SU-DHL-6 (cell line): ENCODE results near the gene KLK13.

Source experiments
- H2AFZ ChIP-seq: fragments of 200-600 bp; sonication (generic); 2 replicates; pipeline ENCODE4 v1.6.1; 2014; ENCODE audit warnings: low read depth, mild to moderate bottlenecking, moderate library complexity, mixed read lengths, antibody characterized with exemption, low read length; ENCODE audit not compliant: severe bottlenecking
- H3F3A ChIP-seq: fragments of 200-600 bp; shearing (Covaris generic); 2 replicates; pipeline ENCODE4 v1.6.0; 2016; ENCODE audit warnings: antibody characterized with exemption, mild to moderate bottlenecking; ENCODE audit not compliant: insufficient read depth
- H3K27ac ChIP-seq: fragments of 200-600 bp; sonication (generic); 2 replicates; pipeline ENCODE4 v1.5.1; 2016; ENCODE audit warnings: low read depth, mild to moderate bottlenecking, low read length, moderate library complexity, mixed read lengths
- H3K27me3 ChIP-seq: fragments of 200-600 bp; sonication (generic), shearing (Covaris generic); 2 replicates; pipeline ENCODE4 v1.6.0; 2014; ENCODE audit warnings: mild to moderate bottlenecking, low read length
- H3K36me3 ChIP-seq: fragments of 200-600 bp; sonication (generic); 2 replicates; pipeline ENCODE4 v1.6.1; 2014; ENCODE audit warnings: mild to moderate bottlenecking, low read length, mixed read lengths
- H3K4me2 ChIP-seq: fragments of 300-600, 200-600 bp; shearing (Covaris generic), sonication (generic); 2 replicates; pipeline ENCODE4 v1.6.0; 2014; ENCODE audit warnings: low read length, low read depth, mild to moderate bottlenecking; ENCODE audit not compliant: poor library complexity, severe bottlenecking
- H3K4me3 ChIP-seq: fragments of 200-600 bp; sonication (generic); 2 replicates; pipeline ENCODE4 v1.5.1; 2014; ENCODE audit warnings: antibody characterized with exemption, low read length, mild to moderate bottlenecking, mixed read lengths; ENCODE audit not compliant: insufficient read depth, poor library complexity, severe bottlenecking
- H3K79me2 ChIP-seq: fragments of 200-600 bp; sonication (generic); 2 replicates; pipeline ENCODE4 v1.6.1; 2014; ENCODE audit warnings: mild to moderate bottlenecking, low read length, moderate library complexity; ENCODE audit not compliant: insufficient read depth
- H3K9ac ChIP-seq: fragments of 200-600 bp; sonication (generic); 2 replicates; pipeline ENCODE4 v1.7.0; 2014; ENCODE audit warnings: mild to moderate bottlenecking, low read length
- H3K9me2 ChIP-seq: fragments of 200-600 bp; sonication (generic); replicated peaks from 2 replicates; pipeline ENCODE4 v1.6.1; 2014; ENCODE audit warnings: low read length; ENCODE audit not compliant: insufficient read depth
- H3K9me3 ChIP-seq: fragments of 200-600 bp; sonication (generic); 2 replicates; pipeline ENCODE4 v1.6.1; 2014; ENCODE audit warnings: low read length, mixed read lengths; ENCODE audit not compliant: insufficient read depth
- H4K20me1 ChIP-seq: fragments of 200-600 bp; sonication (generic); 2 replicates; pipeline ENCODE4 v1.6.1; 2014; ENCODE audit warnings: low read depth, mild to moderate bottlenecking, antibody characterized with exemption, low read length, moderate library complexity, mixed read lengths
- EZH2phosphoT487 ChIP-seq: fragments of 200-600 bp; sonication (generic), shearing (Covaris generic); conservative IDR thresholded peaks from 2 replicates; pipeline ENCODE4 v1.6.1; 2018; ENCODE audit warnings: mild to moderate bottlenecking, antibody characterized with exemption, low read length, moderate library complexity, mixed read lengths
- TF ChIP-seq, protein P1 (sequence below): fragments of 200-600 bp; sonication (generic); IDR thresholded peaks from one replicate; pipeline ENCODE4 v1.5.1; 2017; ENCODE audit warnings: antibody characterized with exemption, mild to moderate bottlenecking, low read length, moderate library complexity; ENCODE audit not compliant: insufficient read depth, poor library complexity, severe bottlenecking

KLK13 gene

DNA sequence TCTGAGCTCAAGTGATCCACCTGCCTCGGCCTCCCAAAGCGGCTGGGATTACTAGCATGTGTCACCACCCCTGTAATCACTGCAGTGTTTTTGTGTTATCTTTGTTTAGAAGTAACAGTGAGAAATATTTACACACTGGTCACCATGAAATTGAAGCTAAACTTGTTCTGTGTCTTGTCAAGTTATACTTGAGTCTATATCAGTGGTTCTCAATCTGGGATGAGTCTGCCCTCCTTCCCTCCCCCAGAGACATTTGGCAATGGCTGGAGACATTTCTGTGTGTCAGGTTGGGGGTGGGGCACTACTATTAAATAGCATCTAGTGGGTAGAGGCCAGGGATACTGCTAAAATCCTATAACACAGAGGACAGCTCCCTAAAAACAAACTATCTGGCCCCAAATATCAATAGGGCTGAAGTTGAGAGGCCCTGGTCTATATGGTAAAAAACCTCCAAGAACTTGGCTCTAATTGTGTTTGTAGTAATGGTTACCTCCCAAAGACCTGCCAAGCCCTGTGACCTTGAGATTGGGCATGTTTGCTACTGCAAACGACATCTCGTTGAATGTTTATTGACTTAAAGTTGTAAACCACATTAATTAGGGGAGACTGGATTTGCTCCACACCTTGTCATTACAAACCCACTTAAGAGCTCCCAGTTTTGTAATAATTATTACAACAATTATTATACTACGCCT is 36.4 kb upstream of the KLK13 start:
- TF ChIP-seq, protein P1, sequence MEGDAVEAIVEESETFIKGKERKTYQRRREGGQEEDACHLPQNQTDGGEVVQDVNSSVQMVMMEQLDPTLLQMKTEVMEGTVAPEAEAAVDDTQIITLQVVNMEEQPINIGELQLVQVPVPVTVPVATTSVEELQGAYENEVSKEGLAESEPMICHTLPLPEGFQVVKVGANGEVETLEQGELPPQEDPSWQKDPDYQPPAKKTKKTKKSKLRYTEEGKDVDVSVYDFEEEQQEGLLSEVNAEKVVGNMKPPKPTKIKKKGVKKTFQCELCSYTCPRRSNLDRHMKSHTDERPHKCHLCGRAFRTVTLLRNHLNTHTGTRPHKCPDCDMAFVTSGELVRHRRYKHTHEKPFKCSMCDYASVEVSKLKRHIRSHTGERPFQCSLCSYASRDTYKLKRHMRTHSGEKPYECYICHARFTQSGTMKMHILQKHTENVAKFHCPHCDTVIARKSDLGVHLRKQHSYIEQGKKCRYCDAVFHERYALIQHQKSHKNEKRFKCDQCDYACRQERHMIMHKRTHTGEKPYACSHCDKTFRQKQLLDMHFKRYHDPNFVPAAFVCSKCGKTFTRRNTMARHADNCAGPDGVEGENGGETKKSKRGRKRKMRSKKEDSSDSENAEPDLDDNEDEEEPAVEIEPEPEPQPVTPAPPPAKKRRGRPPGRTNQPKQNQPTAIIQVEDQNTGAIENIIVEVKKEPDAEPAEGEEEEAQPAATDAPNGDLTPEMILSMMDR = no peak
- TF ChIP-seq EZH2phosphoT487 = no peak
- H3F3A ChIP-seq = no peaks in the 10 kb centered on the region
- no peaks in the 10 kb centered on the region for H4K20me1 ChIP-seq
- no peaks in the 10 kb centered on the region for H3K36me3 ChIP-seq
- H3K9me3 ChIP-seq = no peaks in the 10 kb centered on the region
- no peak overlapping the region for H3K27ac ChIP-seq
- H3K9ac ChIP-seq = no peak overlapping the region
- H3K4me2 ChIP-seq = no peak overlapping the region
- no peaks in the 10 kb centered on the region for H3K9me2 ChIP-seq
- H3K4me3 ChIP-seq = no peak overlapping the region
- H3K79me2 ChIP-seq = peaks cover 10% of the 10 kb centered on the region; the same call in 1 of the 2 replicates
- H2AFZ ChIP-seq = no peak overlapping the region
- H3K27me3 ChIP-seq = no peaks in the 10 kb centered on the region

DNA sequence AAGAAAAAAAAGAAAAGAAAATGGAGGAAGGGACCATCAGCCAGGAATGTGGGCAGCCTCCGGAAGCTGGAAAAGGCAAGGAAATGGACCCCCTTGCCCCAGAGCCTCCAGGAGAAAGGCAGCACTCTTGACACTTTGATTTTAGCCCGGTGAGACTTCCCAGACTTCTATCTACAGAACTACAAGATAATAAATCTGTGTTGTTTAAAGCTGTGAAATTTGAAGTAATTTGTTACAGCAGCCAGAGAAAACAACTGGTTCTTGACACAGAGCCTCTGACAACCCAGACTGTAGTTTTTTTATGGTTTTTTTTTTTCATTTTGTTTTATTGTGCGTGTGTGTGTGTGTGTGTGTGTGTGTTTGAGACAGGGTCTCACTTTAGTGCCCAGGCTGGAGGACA is 35.7 kb upstream of the KLK13 start:
- Histone ChIP-seq H3F3A (no peaks in the 10 kb centered on the region), H3K4me2 (no peak overlapping the region), H2AFZ (no peak overlapping the region), H3K27ac (no peak overlapping the region), H3K9ac (no peak overlapping the region), H3K9me2 (no peaks in the 10 kb centered on the region), H3K27me3 (no peaks in the 10 kb centered on the region), H3K4me3 (no peak overlapping the region), H3K79me2 (0 out of 2 replicates have a peak, but pooled peaks cover 4% of the 10 kb centered on the region), H3K36me3 (no peaks in the 10 kb centered on the region), H3K9me3 (no peaks in the 10 kb centered on the region), H4K20me1 (no peaks in the 10 kb centered on the region)
- TF ChIP-seq, protein P1 = no peak
- TF ChIP-seq EZH2phosphoT487 = no peak

DNA sequence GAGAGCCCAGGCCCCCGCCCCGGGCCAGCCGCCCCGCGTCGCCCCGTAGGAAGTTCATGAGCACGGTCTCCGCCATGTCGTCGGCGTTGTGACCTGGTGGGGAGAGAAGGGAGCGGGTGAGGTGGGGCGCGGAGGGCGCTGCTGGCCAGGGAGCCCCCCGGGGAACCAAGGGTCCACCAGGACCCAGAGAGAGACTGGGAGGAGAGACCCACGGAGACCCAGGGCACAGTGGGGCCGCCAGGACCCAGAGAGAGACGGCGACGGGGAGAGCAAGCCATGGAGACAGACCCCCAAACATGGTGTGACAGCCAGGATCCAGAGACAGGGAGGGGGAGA is 34.1 kb upstream of the KLK13 start:
- Histone ChIP-seq H2AFZ (no peak overlapping the region), H3K27me3 (no peaks in the 10 kb centered on the region), H3K36me3 (no peaks in the 10 kb centered on the region), H3K9me2 (no peaks in the 10 kb centered on the region), H3K4me2 (no peak overlapping the region), H3K9ac (no peak overlapping the region), H3K9me3 (no peaks in the 10 kb centered on the region), H3K27ac (no peak overlapping the region), H3F3A (no peaks in the 10 kb centered on the region), H4K20me1 (peaks cover 2% of the 10 kb centered on the region; the same call in 1 of the 2 replicates), H3K79me2 (no peaks in the 10 kb centered on the region), H3K4me3 (no peak overlapping the region)
- TF ChIP-seq, protein P1 = no peak
